OCI-LY7 (cell line): ENCODE measurements around the gene TWSG1. TPM values are rescaled to one million over a fixed set of nuclear protein-coding genes. Genes with fewer than 3 reads are reported as not detected.
"Not testable (repeated sequence)": the region's sequence is repeated elsewhere in the genome, so short reads cannot be mapped to it uniquely, and the experiment has no call there.

Source experiments
- BruUV-seq: library from RNA; stranded (reverse); fragments of 400-500 nt; replicated peaks from 2 replicates; lab custom pipeline; 2021; lab: Mats Ljungman, UMichigan
- CTCF ChIA-PET: fragments of 300-600 bp; sonication (Branson Sonifier 250); formaldehyde crosslinking; loops from one replicate; lab custom pipeline; 2022; ENCODE audit warnings: antibody characterized with exemption; ENCODE audit not compliant: unreplicated experiment; lab: Charles Lee
- POLR2A ChIA-PET: fragments of 300-600 bp; sonication (Branson Sonifier 250); formaldehyde crosslinking; loops from one replicate; lab custom pipeline; 2022; ENCODE audit warnings: antibody characterized with exemption; lab: Charles Lee
- DNase-seq: peaks from one replicate; pipeline ENCODE4 v3.0.0-alpha.2; 2015; ENCODE audit warnings: low spot score
- H2AFZ ChIP-seq: fragments of 200-600 bp; sonication (generic), shearing (Covaris generic); 2 replicates; pipeline ENCODE4 v1.6.1; 2014; ENCODE audit warnings: mild to moderate bottlenecking, antibody characterized with exemption, low read length, moderate library complexity
- H3K27ac ChIP-seq: fragments of 200-600 bp; sonication (generic); 2 replicates; pipeline ENCODE4 v1.5.1; 2014; ENCODE audit warnings: mixed run types, low read depth, mild to moderate bottlenecking, moderate library complexity, low read length, inconsistent platforms; ENCODE audit not compliant: poor library complexity, severe bottlenecking
- H3K36me3 ChIP-seq: fragments of 200-600 bp; sonication (generic); 2 replicates; pipeline ENCODE4 v1.6.1; 2014; ENCODE audit warnings: mild to moderate bottlenecking, antibody characterized with exemption, low read length, moderate library complexity, mixed read lengths; ENCODE audit not compliant: insufficient read depth
- H3K4me1 ChIP-seq: fragments of 200-600 bp; sonication (generic); 2 replicates; pipeline ENCODE4 v1.5.1; 2014; ENCODE audit warnings: mild to moderate bottlenecking, low read length; ENCODE audit not compliant: insufficient read depth, poor library complexity, severe bottlenecking
- H3K4me2 ChIP-seq: fragments of 200-600 bp; sonication (generic); 2 replicates; pipeline ENCODE4 v1.6.1; 2014; ENCODE audit warnings: mild to moderate bottlenecking, low read length
- H3K4me3 ChIP-seq: fragments of 200-600 bp; sonication (generic); 2 replicates; pipeline ENCODE4 v1.5.1; 2014; ENCODE audit warnings: mild to moderate bottlenecking, low read depth, low read length; ENCODE audit not compliant: poor library complexity, severe bottlenecking
- H3K79me2 ChIP-seq: fragments of 200-600 bp; sonication (generic); 2 replicates; pipeline ENCODE4 v1.6.1; 2016; ENCODE audit warnings: low read depth, mild to moderate bottlenecking, low read length, moderate library complexity, mixed read lengths; ENCODE audit not compliant: insufficient read depth
- H3K9me2 ChIP-seq: fragments of 200-600 bp; sonication (generic); 2 replicates; pipeline ENCODE4 v1.6.1; 2016; ENCODE audit warnings: mild to moderate bottlenecking, low read length, mixed read lengths; ENCODE audit not compliant: insufficient read depth
- H3K9me3 ChIP-seq: fragments of 200-600 bp; sonication (generic); 2 replicates; pipeline ENCODE4 v1.6.1; 2014; ENCODE audit warnings: mild to moderate bottlenecking, mixed run types, low read length, mixed read lengths
- H4K20me1 ChIP-seq: fragments of 200-600 bp; sonication (generic); 2 replicates; pipeline ENCODE4 v1.6.1; 2014; ENCODE audit warnings: mild to moderate bottlenecking, antibody characterized with exemption, low read length, moderate library complexity, mixed read lengths; ENCODE audit not compliant: insufficient read depth
- CTCF ChIP-seq: fragments of 200-600 bp; sonication (generic); conservative IDR thresholded peaks from 2 replicates; pipeline ENCODE4 v1.5.1; 2014; ENCODE audit warnings: mild to moderate bottlenecking, antibody characterized with exemption, low read length, moderate library complexity, mixed read lengths
- EZH2phosphoT487 ChIP-seq: fragments of 200-600 bp; sonication (generic); IDR thresholded peaks from 2 replicates; pipeline ENCODE4 v1.6.1; 2018; ENCODE audit warnings: low read depth, borderline replicate concordance, mild to moderate bottlenecking, mixed run types, antibody characterized with exemption, low read length, moderate library complexity, mixed read lengths
- intact Hi-C: fragments of 100-400 bp; cut with micrococcal nuclease; formaldehyde crosslinking; loops from one replicate; pipeline ENCODE4 v1.10.0; 2022; ENCODE audit not compliant: unreplicated experiment
- total RNA-seq, 2 experiments: library from RNA; depleted of rRNA in 1 of 2; stranded (reverse); fragments of >200 nt in 1 of 2; shearing (Covaris generic) in 1 of 2; gene quantifications; 2 replicates each; pipeline ENCODE4 v1.2.3, GENCODE V29; 2014 to 2022

Gene TWSG1
- total RNA-seq, 2 experiments from 2014 or later, result 7.5 to 10.9 TPM

- DNase-seq, result no peak
- H3K4me2 ChIP-seq, result no peak overlapping the region
- no peak overlapping the region for H2AFZ ChIP-seq
- TF ChIP-seq CTCF, result no peak
- no peak for TF ChIP-seq EZH2phosphoT487
- POLR2A ChIA-PET, result interaction anchor here (0.6 kb wide), 1 partner anchor 91 kb away, joined by 4 read pairs; no protein-coding TSS in a partner anchor
- H3K4me1 ChIP-seq, result no peaks in the 10 kb centered on the region
- no peaks in the 10 kb centered on the region for H3K9me3 ChIP-seq
- no peaks in the 10 kb centered on the region for H3K9me2 ChIP-seq
- H4K20me1 ChIP-seq, result no peaks in the 10 kb centered on the region
- H3K4me3 ChIP-seq, result no peak overlapping the region
- H3K36me3 ChIP-seq, result no peaks in the 10 kb centered on the region
- CTCF ChIA-PET, result no interaction called here
- H3K79me2 ChIP-seq, result no peaks in the 10 kb centered on the region
- intact Hi-C loops, result no loop called here
- no TSS peak for BruUV-seq
- no peak overlapping the region for H3K27ac ChIP-seq
Observed at GRCh38 chr18:9447334-9447733, 112.8 kb downstream of the TWSG1 start.

GRCh38 chr18:9449600-9450414 lies 115.2 kb downstream of the TWSG1 start:
- no peak overlapping the region for H3K4me2 ChIP-seq
- DNase-seq, result no peak
- BruUV-seq, result no TSS peak
- CTCF ChIA-PET, result no interaction called here
- H3K9me2 ChIP-seq, result no peaks in the 10 kb centered on the region
- no peaks in the 10 kb centered on the region for H3K4me1 ChIP-seq
- H3K36me3 ChIP-seq, result no peaks in the 10 kb centered on the region
- H2AFZ ChIP-seq, result no peak overlapping the region
- H3K27ac ChIP-seq, result no peak overlapping the region
- H4K20me1 ChIP-seq, result no peaks in the 10 kb centered on the region
- no peak overlapping the region for H3K4me3 ChIP-seq
- intact Hi-C loops, result no loop called here
- TF ChIP-seq CTCF (no peak), EZH2phosphoT487 (no peak)
- H3K79me2 ChIP-seq, result no peaks in the 10 kb centered on the region
- no peaks in the 10 kb centered on the region for H3K9me3 ChIP-seq
- POLR2A ChIA-PET, result interaction anchor here (0.7 to 0.9 kb wide), 2 partner anchors 9 to 17 kb away, joined by 3 to 6 read pairs; no protein-coding TSS in a partner anchor

- CTCF ChIA-PET, H2AFZ ChIP-seq, H3K36me3 ChIP-seq, H3K79me2 ChIP-seq, H3K4me3 ChIP-seq, H3K4me1 ChIP-seq, H3K27ac ChIP-seq, DNase-seq, H3K9me2 ChIP-seq, H3K9me3 ChIP-seq, POLR2A ChIA-PET, intact Hi-C loops, H4K20me1 ChIP-seq, H3K4me2 ChIP-seq, BruUV-seq: not testable (repeated sequence)
Observed at GRCh38 chr18:9450920-9451319, 116.3 kb downstream of the TWSG1 start.

Other genes with a start within 250 kb of the TWSG1 start
- gene NDUFV2, start 232.1 kb upstream of the TWSG1 start, total RNA-seq (2014; rRNA removed; shearing (Covaris generic)), result 145 and 185 TPM in 2 replicates
- 201 and 213 TPM in 2 replicates for gene NDUFV2, start 232.1 kb upstream of the TWSG1 start, total RNA-seq (2022)
- gene ANKRD12, start 198.0 kb upstream of the TWSG1 start, total RNA-seq (2014; rRNA removed; shearing (Covaris generic)), result 65.9 and 74.5 TPM in 2 replicates
- 66.5 and 67.0 TPM in 2 replicates for gene ANKRD12, start 198.0 kb upstream of the TWSG1 start, total RNA-seq (2022)
- 78.5 and 80.2 TPM in 2 replicates for gene RALBP1, start 140.7 kb downstream of the TWSG1 start, total RNA-seq (2014; rRNA removed; shearing (Covaris generic))
- gene RALBP1, start 140.7 kb downstream of the TWSG1 start, total RNA-seq (2022), result 96.0 and 112 TPM in 2 replicates